OCI-LY3 (cell line): ENCODE measurements around the gene CYB561A3.

Experiments
- H2AFZ ChIP-seq: fragments of 200-600, 300-600 bp; shearing (Covaris generic); 2 replicates; pipeline ENCODE4 v1.6.0; 2014; ENCODE audit warnings: antibody characterized with exemption, low read depth, low read length
- H3K27ac ChIP-seq: fragments of 200-600, 300-600 bp; sonication (generic); 2 replicates; pipeline ENCODE4 v1.5.1; 2014; ENCODE audit warnings: mild to moderate bottlenecking, low read length, moderate library complexity, mixed read lengths
- H3K27me3 ChIP-seq: fragments of 200-600, 300-600 bp; sonication (generic); 2 replicates; pipeline ENCODE4 v1.6.1; 2014; ENCODE audit warnings: low read depth, low read length, mixed read lengths
- H3K36me3 ChIP-seq: fragments of 200-600, 300-600 bp; sonication (generic); replicated peaks from 2 replicates; pipeline ENCODE3; 2014; ENCODE audit warnings: low read depth, low read length, mixed read lengths
- H3K4me1 ChIP-seq: fragments of 300-600, 200-600 bp; sonication (generic); 2 replicates; pipeline ENCODE4 v1.6.1; 2014; ENCODE audit warnings: low read length, mixed read lengths
- H3K4me2 ChIP-seq: fragments of 200-600, 300-600 bp; sonication (generic); 2 replicates; pipeline ENCODE4 v1.6.1; 2014; ENCODE audit warnings: low read length, mixed read lengths
- H3K4me3 ChIP-seq: fragments of 300-600, 200-600 bp; sonication (generic); 2 replicates; pipeline ENCODE4 v1.5.1; 2014; ENCODE audit warnings: antibody characterized with exemption, mild to moderate bottlenecking, low read length, moderate library complexity
- H3K79me2 ChIP-seq: fragments of 300-600, 200-600 bp; shearing (Covaris generic); 2 replicates; pipeline ENCODE4 v1.6.1; 2014; ENCODE audit warnings: mild to moderate bottlenecking, low read length, mixed read lengths
- H3K9ac ChIP-seq: fragments of 300-600, 200-600 bp; shearing (Covaris generic); 2 replicates; pipeline ENCODE4 v1.6.0; 2014; ENCODE audit warnings: mild to moderate bottlenecking, low read length, moderate library complexity
- H3K9me3 ChIP-seq: fragments of 200-600, 300-600 bp; shearing (Covaris generic); 2 replicates; pipeline ENCODE4 v1.6.1; 2014; ENCODE audit warnings: low read length, mixed read lengths; ENCODE audit not compliant: insufficient read depth
- H4K20me1 ChIP-seq: fragments of 200-600, 300-600 bp; sonication (generic); 2 replicates; pipeline ENCODE4 v1.6.1; 2016; ENCODE audit warnings: low read length, mixed read lengths; ENCODE audit not compliant: insufficient read depth
- EZH2phosphoT487 ChIP-seq: fragments of 200-600 bp; shearing (Covaris generic); IDR thresholded peaks from 2 replicates; pipeline ENCODE4 v1.6.1; 2018; ENCODE audit warnings: antibody characterized with exemption, mixed run types, low read depth
- TF ChIP-seq, protein P1 (sequence below): fragments of 200-600, 300-600 bp; sonication (generic); IDR thresholded peaks from 2 replicates; pipeline ENCODE4 v1.5.1; 2014; ENCODE audit warnings: antibody characterized with exemption, low read length, low read depth

CYB561A3 gene

DNA sequence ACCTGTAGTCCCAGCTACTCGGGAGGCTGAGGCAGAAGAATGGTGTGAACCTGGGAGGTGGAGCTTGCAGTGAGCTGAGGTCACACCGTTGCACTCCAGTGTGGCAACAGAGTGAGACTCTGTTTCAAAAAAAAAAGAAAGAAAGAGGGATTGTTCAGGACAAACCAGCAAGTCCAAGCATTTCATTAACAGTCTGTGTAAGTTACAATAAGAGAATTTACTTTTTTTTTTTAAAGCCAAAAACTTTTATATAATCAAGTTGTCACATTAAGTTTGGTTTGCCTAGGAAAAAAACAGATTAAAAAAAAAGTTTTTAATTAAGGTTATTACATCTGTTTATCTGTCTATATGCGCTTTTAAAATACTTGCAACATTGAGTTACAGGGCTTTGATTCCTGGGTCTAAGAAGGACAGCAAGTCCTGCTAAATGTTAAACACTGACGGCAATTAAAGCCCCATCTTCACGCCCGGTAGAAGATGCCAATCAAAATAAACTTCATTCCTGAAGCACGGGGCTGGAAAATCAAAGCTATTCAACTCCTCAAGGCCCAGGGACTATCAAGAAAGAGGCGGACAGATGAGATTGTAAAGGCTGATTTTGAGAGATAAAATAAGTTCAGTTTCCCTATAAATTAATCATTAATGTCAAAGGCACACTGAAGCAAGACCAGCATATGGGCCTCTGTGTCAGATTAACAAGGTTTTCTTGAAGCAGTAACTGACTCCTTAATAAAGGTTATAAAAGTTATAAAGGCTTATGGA is 11.2 kb upstream of the CYB561A3 start:
- no peaks in the 10 kb centered on the region for H3K27me3 ChIP-seq
- H3K4me1 ChIP-seq: no peaks in the 10 kb centered on the region
- H2AFZ ChIP-seq: no peak overlapping the region
- H3K9ac ChIP-seq: no peak overlapping the region
- no peak for TF ChIP-seq EZH2phosphoT487
- TF ChIP-seq, protein P1, sequence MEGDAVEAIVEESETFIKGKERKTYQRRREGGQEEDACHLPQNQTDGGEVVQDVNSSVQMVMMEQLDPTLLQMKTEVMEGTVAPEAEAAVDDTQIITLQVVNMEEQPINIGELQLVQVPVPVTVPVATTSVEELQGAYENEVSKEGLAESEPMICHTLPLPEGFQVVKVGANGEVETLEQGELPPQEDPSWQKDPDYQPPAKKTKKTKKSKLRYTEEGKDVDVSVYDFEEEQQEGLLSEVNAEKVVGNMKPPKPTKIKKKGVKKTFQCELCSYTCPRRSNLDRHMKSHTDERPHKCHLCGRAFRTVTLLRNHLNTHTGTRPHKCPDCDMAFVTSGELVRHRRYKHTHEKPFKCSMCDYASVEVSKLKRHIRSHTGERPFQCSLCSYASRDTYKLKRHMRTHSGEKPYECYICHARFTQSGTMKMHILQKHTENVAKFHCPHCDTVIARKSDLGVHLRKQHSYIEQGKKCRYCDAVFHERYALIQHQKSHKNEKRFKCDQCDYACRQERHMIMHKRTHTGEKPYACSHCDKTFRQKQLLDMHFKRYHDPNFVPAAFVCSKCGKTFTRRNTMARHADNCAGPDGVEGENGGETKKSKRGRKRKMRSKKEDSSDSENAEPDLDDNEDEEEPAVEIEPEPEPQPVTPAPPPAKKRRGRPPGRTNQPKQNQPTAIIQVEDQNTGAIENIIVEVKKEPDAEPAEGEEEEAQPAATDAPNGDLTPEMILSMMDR: no peak
- H3K79me2 ChIP-seq: no peaks in the 10 kb centered on the region
- H3K27ac ChIP-seq: no peak overlapping the region
- peaks cover 6% of the 10 kb centered on the region; the same call in 1 of the 2 replicates for H3K9me3 ChIP-seq
- H4K20me1 ChIP-seq: no peaks in the 10 kb centered on the region
- H3K4me2 ChIP-seq: no peak overlapping the region
- no peak overlapping the region for H3K4me3 ChIP-seq
- peaks cover 66% of the 10 kb centered on the region for H3K36me3 ChIP-seq

DNA sequence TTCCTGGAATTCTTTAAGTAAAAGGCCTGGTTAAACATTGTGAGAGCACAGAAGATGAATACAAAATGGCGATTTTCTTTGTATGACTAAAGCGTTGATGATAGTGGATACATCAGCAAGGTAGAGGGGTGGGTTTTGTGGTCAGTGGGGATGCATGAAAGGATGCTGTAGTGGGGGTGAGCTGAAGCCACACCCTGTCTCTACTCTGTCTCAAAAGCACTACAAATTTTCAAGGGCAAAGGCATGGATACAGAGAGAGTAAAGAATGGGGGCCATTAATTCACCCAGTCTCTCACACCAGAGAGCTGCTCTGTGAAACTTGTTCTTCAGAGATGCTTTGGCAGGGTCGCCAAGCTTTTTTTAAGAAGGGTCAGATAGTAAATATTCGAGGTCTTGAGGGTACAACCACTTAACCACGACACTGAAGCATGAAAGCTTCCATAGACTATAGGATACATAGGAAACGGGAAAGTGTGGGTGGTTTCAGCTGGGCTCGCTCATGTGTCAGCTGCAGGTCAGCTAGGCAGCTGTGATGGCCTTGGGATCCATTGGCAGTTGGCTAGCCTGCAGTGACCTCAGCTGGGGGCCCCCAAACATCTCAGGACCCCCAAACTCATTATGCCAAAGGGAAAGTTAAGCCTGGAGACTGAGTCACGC is 8.8 kb upstream of the CYB561A3 start:
- peaks cover 6% of the 10 kb centered on the region; the same call in 1 of the 2 replicates for H3K9me3 ChIP-seq
- no peak overlapping the region for H3K27ac ChIP-seq

GRCh38 chr11:61369372-61370348 is 8.0 kb upstream of the CYB561A3 start:
- H3K9ac ChIP-seq: no peak overlapping the region
- H3K4me1 ChIP-seq: no peaks in the 10 kb centered on the region
- H4K20me1 ChIP-seq: no peaks in the 10 kb centered on the region
- H3K4me3 ChIP-seq: no peak overlapping the region
- no peak overlapping the region for H2AFZ ChIP-seq
- no peaks in the 10 kb centered on the region for H3K27me3 ChIP-seq
- no peak overlapping the region for H3K4me2 ChIP-seq
- H3K36me3 ChIP-seq: peaks cover 73% of the 10 kb centered on the region
- H3K79me2 ChIP-seq: 0 out of 2 replicates have a peak, but pooled peaks cover 3% of the 10 kb centered on the region
- H3K27ac ChIP-seq: no peak overlapping the region
- TF ChIP-seq, protein P1: no peak
- TF ChIP-seq EZH2phosphoT487: no peak
- peaks cover 6% of the 10 kb centered on the region; the same call in 1 of the 2 replicates for H3K9me3 ChIP-seq

More for the DNA sequence above, 8.8 kb upstream of the CYB561A3 start:
- Histone ChIP-seq H4K20me1 (no peaks in the 10 kb centered on the region), H2AFZ (no peak overlapping the region), H3K27me3 (no peaks in the 10 kb centered on the region), H3K79me2 (0 out of 2 replicates have a peak, but pooled peaks cover 3% of the 10 kb centered on the region), H3K9ac (no peak overlapping the region), H3K36me3 (peaks cover 78% of the 10 kb centered on the region), H3K4me3 (no peak overlapping the region), H3K4me1 (no peaks in the 10 kb centered on the region), H3K4me2 (no peak overlapping the region)
- TF ChIP-seq EZH2phosphoT487: no peak
- TF ChIP-seq, protein P1: no peak
